Measurements from ENCODE around the gene ATP13A4. TPM values are rescaled to one million over a fixed set of nuclear protein-coding genes. Genes with fewer than 3 reads are reported as not detected.

Gene ATP13A4
- total RNA-seq, 2 donors from 2014 or later, result 0.57 to 1.3 TPM

DNA sequence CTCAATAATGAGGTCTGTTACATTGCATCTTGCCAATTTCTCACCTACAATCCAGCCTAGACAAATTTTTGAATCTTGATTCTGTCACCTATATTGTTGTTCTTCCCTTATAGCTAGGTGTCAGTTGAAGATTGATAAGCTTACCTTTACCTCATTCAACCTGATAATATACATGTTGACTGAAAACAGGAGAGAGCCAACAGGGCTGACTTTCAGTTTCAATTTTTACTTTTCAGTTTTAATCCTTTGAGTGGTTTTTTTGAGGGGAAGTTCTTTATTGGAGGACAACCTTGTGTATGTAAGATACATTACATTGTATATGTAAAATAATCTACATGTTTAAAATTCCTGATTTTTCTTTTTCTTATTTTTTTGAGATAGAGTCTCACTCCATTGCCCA lies 181.9 kb downstream of the ATP13A4 start:
- H3K36me3 Mint-ChIP-seq (ENCODE audit: low read depth), result no peaks in the 10 kb centered on the region
- no peak overlapping the region for H3K9ac ChIP-seq (ENCODE audit: extremely low read depth, low read length, poor library complexity, severe bottlenecking)
- H3K4me1 ChIP-seq (ENCODE audit: control insufficient read depth, insufficient read depth, low read length), result peaks cover 1% of the 10 kb centered on the region
- TF ChIP-seq, protein P1, sequence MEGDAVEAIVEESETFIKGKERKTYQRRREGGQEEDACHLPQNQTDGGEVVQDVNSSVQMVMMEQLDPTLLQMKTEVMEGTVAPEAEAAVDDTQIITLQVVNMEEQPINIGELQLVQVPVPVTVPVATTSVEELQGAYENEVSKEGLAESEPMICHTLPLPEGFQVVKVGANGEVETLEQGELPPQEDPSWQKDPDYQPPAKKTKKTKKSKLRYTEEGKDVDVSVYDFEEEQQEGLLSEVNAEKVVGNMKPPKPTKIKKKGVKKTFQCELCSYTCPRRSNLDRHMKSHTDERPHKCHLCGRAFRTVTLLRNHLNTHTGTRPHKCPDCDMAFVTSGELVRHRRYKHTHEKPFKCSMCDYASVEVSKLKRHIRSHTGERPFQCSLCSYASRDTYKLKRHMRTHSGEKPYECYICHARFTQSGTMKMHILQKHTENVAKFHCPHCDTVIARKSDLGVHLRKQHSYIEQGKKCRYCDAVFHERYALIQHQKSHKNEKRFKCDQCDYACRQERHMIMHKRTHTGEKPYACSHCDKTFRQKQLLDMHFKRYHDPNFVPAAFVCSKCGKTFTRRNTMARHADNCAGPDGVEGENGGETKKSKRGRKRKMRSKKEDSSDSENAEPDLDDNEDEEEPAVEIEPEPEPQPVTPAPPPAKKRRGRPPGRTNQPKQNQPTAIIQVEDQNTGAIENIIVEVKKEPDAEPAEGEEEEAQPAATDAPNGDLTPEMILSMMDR (conservative IDR thresholded peaks at IDR 0.05), result no peak
- H3K36me3 ChIP-seq (ENCODE audit: control insufficient read depth, insufficient read depth, low read length), result no peaks in the 10 kb centered on the region
- no peak overlapping the region for H3K27ac Mint-ChIP-seq
- no peak overlapping the region for H3K27ac ChIP-seq (ENCODE audit: low read depth, low read length)
- H3K4me3 Mint-ChIP-seq, result no peak overlapping the region
- no peak for DNase-seq
- H3K4me1 Mint-ChIP-seq, result peaks cover 17% of the 10 kb centered on the region
- H3K27me3 ChIP-seq (ENCODE audit: control insufficient read depth, insufficient read depth, low read length, poor library complexity, severe bottlenecking), result no peaks in the 10 kb centered on the region
- H3K27me3 Mint-ChIP-seq (ENCODE audit: insufficient read depth), result no peaks in the 10 kb centered on the region
- H3K4me3 ChIP-seq (ENCODE audit: low read length), result no peak overlapping the region
- H3K9me3 Mint-ChIP-seq, result no peaks in the 10 kb centered on the region
- no peaks in the 10 kb centered on the region for H3K9me3 ChIP-seq (ENCODE audit: control insufficient read depth, low read length)

DNA sequence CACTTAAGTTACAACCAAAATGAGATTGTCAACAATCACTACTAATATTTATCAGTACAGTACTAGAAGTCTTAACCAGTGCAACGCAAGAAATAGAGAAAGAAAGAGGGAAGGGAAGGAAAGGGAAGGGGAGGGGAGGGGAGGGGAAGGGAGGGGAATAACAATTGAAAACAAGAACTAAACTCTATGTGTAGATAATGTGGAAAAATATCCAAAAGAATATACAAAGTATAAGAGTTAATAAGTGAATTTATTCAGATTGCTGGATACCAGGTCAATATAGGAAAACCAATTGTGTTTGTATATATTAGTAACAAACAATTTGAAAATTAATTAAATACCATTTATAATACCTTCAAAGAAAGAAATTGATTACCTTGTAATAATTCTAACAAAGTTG lies 186.8 kb downstream of the ATP13A4 start:
- Mint-ChIP-seq H3K9me3 (no peaks in the 10 kb centered on the region), H3K27me3 (ENCODE audit: insufficient read depth) (no peaks in the 10 kb centered on the region), H3K36me3 (ENCODE audit: low read depth) (no peaks in the 10 kb centered on the region), H3K4me1 (peaks cover 5% of the 10 kb centered on the region), H3K4me3 (no peak overlapping the region), H3K27ac (no peak overlapping the region)
- no peaks in the 10 kb centered on the region for H3K9me3 ChIP-seq (ENCODE audit: control insufficient read depth, low read length)
- no peak overlapping the region for H3K9ac ChIP-seq (ENCODE audit: extremely low read depth, low read length, poor library complexity, severe bottlenecking)
- H3K4me1 ChIP-seq (ENCODE audit: control insufficient read depth, insufficient read depth, low read length), result no peaks in the 10 kb centered on the region
- no peaks in the 10 kb centered on the region for H3K27me3 ChIP-seq (ENCODE audit: control insufficient read depth, insufficient read depth, low read length, poor library complexity, severe bottlenecking)
- WGBS, 2 experiments (ENCODE audit: insufficient coverage in 1 of 2, insufficient read length in 1 of 2), result 100% methylated on average over 1 of the region's 1 CpG; no CpG with 5 or more reads in 1 of the 2 experiments
- H3K36me3 ChIP-seq (ENCODE audit: control insufficient read depth, insufficient read depth, low read length), result no peaks in the 10 kb centered on the region
- H3K27ac ChIP-seq (ENCODE audit: low read depth, low read length), result no peak overlapping the region
- no peak for DNase-seq
- TF ChIP-seq, protein P1 (conservative IDR thresholded peaks at IDR 0.05), result no peak
- H3K4me3 ChIP-seq (ENCODE audit: low read length), result no peak overlapping the region

DNA sequence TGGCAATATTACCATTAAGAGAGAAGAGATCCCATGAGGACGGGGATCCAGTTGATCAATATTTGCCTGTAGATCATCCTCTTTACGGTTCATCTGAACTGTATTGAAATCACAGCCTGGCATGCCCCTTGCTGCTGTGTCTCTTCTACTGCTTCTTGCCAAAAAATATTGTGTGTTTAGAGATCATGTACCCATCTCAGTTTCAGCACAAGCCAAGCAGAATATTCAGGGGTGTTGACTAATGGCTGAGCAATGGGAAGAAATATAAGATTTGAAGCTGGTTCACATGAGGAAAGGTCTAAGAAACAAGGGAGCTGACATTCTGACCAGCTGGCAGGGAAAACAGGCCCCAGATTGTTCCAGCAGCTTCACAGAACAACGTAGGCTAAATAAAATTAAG lies 197.4 kb downstream of the ATP13A4 start:
- no peak overlapping the region for H3K27ac ChIP-seq (ENCODE audit: low read depth, low read length)
- H3K9me3 Mint-ChIP-seq, result no peaks in the 10 kb centered on the region
- no peak overlapping the region for H3K9ac ChIP-seq (ENCODE audit: extremely low read depth, low read length, poor library complexity, severe bottlenecking)
- no peaks in the 10 kb centered on the region for H3K36me3 ChIP-seq (ENCODE audit: control insufficient read depth, insufficient read depth, low read length)
- 90 to 100% methylated on average over 1 to 3 of the region's 3 CpGs for WGBS, 2 experiments (ENCODE audit: insufficient coverage in 1 of 2, insufficient read length in 1 of 2)
- H3K9me3 ChIP-seq (ENCODE audit: control insufficient read depth, low read length), result no peaks in the 10 kb centered on the region
- no peaks in the 10 kb centered on the region for H3K27me3 ChIP-seq (ENCODE audit: control insufficient read depth, insufficient read depth, low read length, poor library complexity, severe bottlenecking)
- H3K27me3 Mint-ChIP-seq (ENCODE audit: insufficient read depth), result no peaks in the 10 kb centered on the region
- TF ChIP-seq, protein P1 (conservative IDR thresholded peaks at IDR 0.05), result no peak
- no peak overlapping the region for H3K4me3 Mint-ChIP-seq
- DNase-seq, result no peak
- H3K4me1 Mint-ChIP-seq, result peaks cover 7% of the 10 kb centered on the region
- H3K27ac Mint-ChIP-seq, result no peak overlapping the region
- H3K36me3 Mint-ChIP-seq (ENCODE audit: low read depth), result no peaks in the 10 kb centered on the region
- H3K4me1 ChIP-seq (ENCODE audit: control insufficient read depth, insufficient read depth, low read length), result no peaks in the 10 kb centered on the region
- no peak overlapping the region for H3K4me3 ChIP-seq (ENCODE audit: low read length)

Measured in endodermal cell (in vitro differentiated cells).